ENCODE data around the gene SMIM45.

SMIM45 gene

GRCh38 chr22:41998361-41999261, 46.7 kb downstream of the SMIM45 start, which contains the start of gene WBP2NL:
TSS of gene WBP2NL (plus strand) at chr22:41998788. CDS start at chr22:41998819, 31 bp downstream.
- in situ Hi-C loops (cut with MboI; ENCODE audit: low sequenced_read_pairs) = no loop called here

DNA sequence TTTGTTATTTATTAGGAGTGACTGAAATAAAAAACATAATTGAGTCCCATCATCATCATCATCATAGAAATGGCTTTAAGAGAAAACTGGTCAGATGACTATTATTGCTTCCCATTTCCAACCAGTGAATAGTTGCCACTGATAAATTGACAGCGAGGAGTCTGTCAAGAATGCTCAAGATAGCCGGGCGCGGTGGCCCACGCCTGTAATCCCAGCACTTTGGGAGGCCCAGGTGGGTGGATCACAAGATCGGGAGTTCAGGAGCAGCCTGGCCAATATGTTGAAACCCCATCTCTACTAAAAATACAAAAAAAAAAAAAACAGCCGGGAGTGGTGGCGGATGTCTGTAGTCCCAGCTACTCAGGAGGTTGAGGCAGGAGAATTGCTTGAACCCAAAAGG, 48.5 kb downstream of the SMIM45 start:
- in situ Hi-C loops (cut with MboI; ENCODE audit: low sequenced_read_pairs) = no loop called here

- in situ Hi-C loops (cut with MboI; ENCODE audit: low sequenced_read_pairs) = no loop called here
Measured at GRCh38 chr22:42001121-42001520, 49.2 kb downstream of the SMIM45 start.

DNA sequence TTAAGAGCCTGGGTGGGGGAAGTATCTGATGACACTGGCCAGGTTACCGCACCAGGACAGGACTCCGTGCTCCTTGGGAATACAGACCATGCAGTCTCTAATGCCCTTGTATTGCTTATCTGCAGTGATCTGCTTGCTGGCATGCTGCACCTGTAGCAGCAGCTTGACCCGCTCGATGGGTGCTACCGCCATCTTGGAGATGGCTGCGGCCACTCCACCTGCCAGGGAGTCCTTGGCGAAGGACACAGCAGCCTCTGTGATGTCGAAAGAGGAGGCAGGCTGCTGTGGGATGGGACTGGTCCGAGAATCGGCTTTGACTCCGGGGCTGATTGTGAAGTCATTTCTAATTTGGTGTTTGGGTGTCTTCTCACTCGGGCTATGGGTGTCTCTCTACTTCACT, 49.8 kb downstream of the SMIM45 start:
- in situ Hi-C loops (cut with MboI; ENCODE audit: low sequenced_read_pairs) = no loop called here

GRCh38 chr22:42007922-42008321, 56.0 kb downstream of the SMIM45 start:
- in situ Hi-C loops (cut with MboI; ENCODE audit: low sequenced_read_pairs) = no loop called here

Data from hTERT RPE-1 (cell line).